Body of pancreas (tissue), 4 donors: ENCODE results near the gene IFT122. TPM values are rescaled to one million over a fixed set of nuclear protein-coding genes. Genes with fewer than 3 reads are reported as not detected.

Experiments used
- ATAC-seq: fragments of 150-250 bp; one replicate; pipeline ENCODE4 v1.9.1; 2016
- DNase-seq, 4 donors: peaks; one replicate each; pipeline ENCODE4 v3.0.0-alpha.2; 2019
- H3K27ac ChIP-seq, 4 donors: fragments of 200-600 bp; sonication (generic); 1 replicate in 3 of 4; 2 replicates in 1 of 4; pipeline versions ENCODE4 v1.5.1 to v1.6.1; 2016 to 2019; ENCODE audit warnings: mild to moderate bottlenecking in 1 of 4, mixed read lengths in 1 of 4, moderate library complexity in 1 of 4
- H3K27me3 ChIP-seq, 2 donors: fragments of 200-600 bp; sonication (generic); one replicate each; pipeline ENCODE4 v1.6.0; 2016; ENCODE audit warnings: mild to moderate bottlenecking in 1 of 2
- H3K36me3 ChIP-seq, 2 donors: fragments of 200-600 bp; sonication (generic); replicated peaks in 1 of 2; 2 replicates each; pipeline ENCODE4 v1.5.1; 2016; ENCODE audit warnings: low read depth in 2 of 2; ENCODE audit not compliant: insufficient read depth in 1 of 2
- H3K4me1 ChIP-seq: fragments of 200-600 bp; sonication (generic); one replicate; pipeline ENCODE4 v1.6.0; 2016
- H3K4me3 ChIP-seq, 2 donors: fragments of 200-600 bp; sonication (generic); 1 replicate in 1 of 2; 2 replicates in 1 of 2; pipeline ENCODE4 v1.5.1; 2016 to 2019
- H3K9me3 ChIP-seq, 3 donors: fragments of 200-600 bp; sonication (generic); 1 replicate in 2 of 3; 2 replicates in 1 of 3; pipeline ENCODE4 v1.5.1; 2016
- POLR2A ChIP-seq, 3 donors: fragments of 450-650 bp; IDR thresholded peaks; one replicate each; pipeline ENCODE4 v1.6.1; 2016; ENCODE audit warnings: antibody characterized with exemption in 3 of 3, mild to moderate bottlenecking in 2 of 3
- WGBS, 2 donors: methylation state at CpG; one replicate each; pipeline ENCODE4 v1.1.5; 2017; 5-methylcytosine and 5-hydroxymethylcytosine counted together
- intact Hi-C: fragments of 100-400 bp; cut with DNase I; formaldehyde crosslinking; loops from one replicate; pipeline ENCODE4 v1.15.1; 2023
- total RNA-seq, 2 donors: library from RNA; depleted of rRNA; stranded (reverse); fragments of >200 nt; gene quantifications; one replicate each; pipeline ENCODE4 v1.1.0, GENCODE V29; 2016
- TF ChIP-seq, protein P1 (sequence below), 7 experiments: fragments of 450-650 bp in 4 of 7; fragments of 200-600 bp in 3 of 7; sonication (generic) in 3 of 7; IDR thresholded peaks; one replicate each; pipeline ENCODE4 v1.5.1; 2016 to 2019; ENCODE audit warnings: antibody characterized with exemption in 7 of 7

Gene IFT122
- total RNA-seq, 2 donors from 2014 or later = 10.5 to 34.8 TPM

DNA sequence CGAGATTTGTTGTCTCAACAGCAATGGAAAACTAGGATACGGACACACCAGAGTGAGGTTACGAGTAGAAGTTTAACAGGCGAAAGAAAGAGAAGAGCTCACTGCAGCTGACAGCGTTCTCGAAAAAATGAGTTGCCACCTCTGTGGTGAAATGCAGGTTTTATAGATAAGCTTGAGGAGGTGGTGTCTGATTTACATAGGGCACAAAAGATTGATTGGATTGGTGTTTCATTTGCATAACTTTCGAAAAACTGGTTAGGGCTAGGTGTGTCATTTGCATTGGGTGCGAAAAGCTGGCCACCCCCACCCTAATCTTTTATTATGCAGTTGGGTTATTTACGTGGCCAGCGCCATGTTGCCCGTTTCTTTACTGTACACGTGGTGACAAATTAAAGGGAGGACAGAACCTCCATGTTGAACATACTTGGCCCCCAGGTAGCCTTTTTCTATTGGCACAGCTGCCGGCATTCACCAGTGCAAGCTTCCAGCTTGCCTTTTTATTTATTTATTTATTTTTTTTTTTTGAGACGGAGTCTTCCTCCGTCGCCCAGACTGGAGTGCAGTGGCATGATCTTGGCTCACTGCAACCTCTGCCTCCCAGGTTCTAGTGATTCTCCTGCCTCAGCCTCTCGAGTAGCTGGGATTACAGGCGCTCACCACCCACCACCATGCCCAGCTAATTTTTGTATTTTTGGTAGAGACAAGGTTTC is 8.3 kb downstream of the IFT122 start:
- intact Hi-C loops = no loop called here
- peak; percentile 73 for ATAC-seq
- Histone ChIP-seq H3K27me3 (no peaks in the 10 kb centered on the region), H3K27ac (peak overlapping the region; percentile 40 to 93 (median 84)), H3K4me3 (no peak overlapping the region), H3K9me3 (no peaks in the 10 kb centered on the region), H3K4me1 (peaks cover 76% of the 10 kb centered on the region), H3K36me3 (no peaks in the 10 kb centered on the region)
- TF ChIP-seq, protein P1, sequence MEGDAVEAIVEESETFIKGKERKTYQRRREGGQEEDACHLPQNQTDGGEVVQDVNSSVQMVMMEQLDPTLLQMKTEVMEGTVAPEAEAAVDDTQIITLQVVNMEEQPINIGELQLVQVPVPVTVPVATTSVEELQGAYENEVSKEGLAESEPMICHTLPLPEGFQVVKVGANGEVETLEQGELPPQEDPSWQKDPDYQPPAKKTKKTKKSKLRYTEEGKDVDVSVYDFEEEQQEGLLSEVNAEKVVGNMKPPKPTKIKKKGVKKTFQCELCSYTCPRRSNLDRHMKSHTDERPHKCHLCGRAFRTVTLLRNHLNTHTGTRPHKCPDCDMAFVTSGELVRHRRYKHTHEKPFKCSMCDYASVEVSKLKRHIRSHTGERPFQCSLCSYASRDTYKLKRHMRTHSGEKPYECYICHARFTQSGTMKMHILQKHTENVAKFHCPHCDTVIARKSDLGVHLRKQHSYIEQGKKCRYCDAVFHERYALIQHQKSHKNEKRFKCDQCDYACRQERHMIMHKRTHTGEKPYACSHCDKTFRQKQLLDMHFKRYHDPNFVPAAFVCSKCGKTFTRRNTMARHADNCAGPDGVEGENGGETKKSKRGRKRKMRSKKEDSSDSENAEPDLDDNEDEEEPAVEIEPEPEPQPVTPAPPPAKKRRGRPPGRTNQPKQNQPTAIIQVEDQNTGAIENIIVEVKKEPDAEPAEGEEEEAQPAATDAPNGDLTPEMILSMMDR (IDR thresholded peaks at IDR 0.05) = no peak
- TF ChIP-seq POLR2A (IDR thresholded peaks at IDR 0.05) = peak; percentile 65 to 95 (median 95)
- peak; percentile 70 to 88 (median 83) for DNase-seq
- WGBS, 2 donors = 32 to 40% methylated on average over 18 of the region's 18 CpGs

DNA sequence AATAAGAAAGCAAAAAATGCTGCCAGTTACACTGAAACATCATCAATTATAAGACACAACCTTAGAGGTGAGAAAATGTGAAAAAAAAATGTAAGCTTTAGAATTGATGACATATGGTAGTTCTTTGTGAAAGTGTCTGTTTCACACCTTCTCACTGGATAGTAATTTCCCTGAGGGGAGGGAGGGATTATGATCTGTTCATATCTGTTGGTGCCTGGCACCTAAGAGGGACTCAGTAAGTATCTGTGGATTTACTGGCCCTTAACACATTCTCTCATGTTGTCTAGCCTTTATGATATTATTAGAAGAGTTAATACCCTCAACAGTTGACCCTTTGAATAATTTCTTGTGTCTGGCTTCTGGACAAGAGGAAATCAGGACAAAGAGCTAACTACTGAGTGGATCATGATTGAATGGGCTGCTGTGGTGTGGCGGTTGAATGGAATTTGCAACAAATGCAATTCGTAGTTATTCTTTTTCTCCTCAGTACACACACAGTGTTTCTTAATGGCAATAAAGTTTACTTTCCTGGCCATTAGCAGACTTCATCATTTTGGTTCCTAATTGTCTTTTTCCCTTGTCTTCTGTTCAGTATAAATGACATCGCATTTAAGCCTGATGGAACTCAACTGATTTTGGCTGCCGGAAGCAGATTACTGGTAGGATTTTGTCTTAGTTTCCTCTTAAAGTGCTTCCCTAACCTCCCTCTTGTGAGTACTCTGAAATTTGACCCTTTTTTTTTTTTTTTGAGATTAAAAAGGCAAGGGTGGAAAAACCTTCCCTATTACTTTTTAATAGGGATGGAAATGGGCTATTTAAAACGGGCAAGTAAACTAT is 9.5 kb downstream of the IFT122 start:
- H3K27me3 ChIP-seq = no peaks in the 10 kb centered on the region
- intact Hi-C loops = no loop called here
- ATAC-seq (no peak), DNase-seq (no peak)
- H3K27ac ChIP-seq = peak overlapping the region in 3 of 4 donors; percentile 80 to 93 (median 89)
- whole genome bisulfite sequencing, 2 donors = 49 to 56% methylated on average over 5 of the region's 5 CpGs
- no peaks in the 10 kb centered on the region for H3K36me3 ChIP-seq
- TF ChIP-seq, protein P1 (IDR thresholded peaks at IDR 0.05) = no peak
- no peak for TF ChIP-seq POLR2A (IDR thresholded peaks at IDR 0.05)
- H3K4me3 ChIP-seq = no peak overlapping the region
- no peaks in the 10 kb centered on the region for H3K9me3 ChIP-seq
- H3K4me1 ChIP-seq = peaks cover 76% of the 10 kb centered on the region

DNA sequence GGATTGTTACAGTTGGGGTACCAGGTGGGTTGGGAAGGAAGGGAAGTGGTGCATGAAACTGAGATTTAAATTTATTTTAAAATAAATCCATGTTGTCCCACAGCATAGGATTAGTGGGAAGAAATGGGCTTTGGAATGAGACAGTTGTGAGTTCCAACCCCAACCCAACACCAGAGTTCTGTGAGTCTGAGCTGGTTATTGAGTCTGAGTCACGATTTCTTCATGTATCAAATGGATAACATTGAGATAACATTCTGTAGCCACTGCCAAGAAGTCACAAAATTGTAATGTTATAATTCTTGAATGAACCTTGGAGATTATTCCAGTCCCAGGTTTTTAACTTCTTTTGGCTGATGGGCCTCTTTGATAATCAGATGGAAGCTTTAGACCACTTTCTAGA is 13.7 kb downstream of the IFT122 start:
- peak; percentile 53 for ATAC-seq
- no peak for TF ChIP-seq POLR2A (IDR thresholded peaks at IDR 0.05)
- TF ChIP-seq, protein P1 (IDR thresholded peaks at IDR 0.05) = no peak
- Histone ChIP-seq H3K27me3 (no peaks in the 10 kb centered on the region), H3K4me1 (peaks cover 37% of the 10 kb centered on the region), H3K36me3 (peaks cover 0 to 3% of the 10 kb centered on the region in 2 donors), H3K9me3 (no peaks in the 10 kb centered on the region), H3K27ac (peak overlapping the region in 2 of 4 donors; percentile 6 to 42), H3K4me3 (no peak overlapping the region)
- 33 to 38% methylated on average over 1 of the region's 1 CpG for WGBS, 2 donors
- intact Hi-C loops = no loop called here
- DNase-seq = no peak

DNA sequence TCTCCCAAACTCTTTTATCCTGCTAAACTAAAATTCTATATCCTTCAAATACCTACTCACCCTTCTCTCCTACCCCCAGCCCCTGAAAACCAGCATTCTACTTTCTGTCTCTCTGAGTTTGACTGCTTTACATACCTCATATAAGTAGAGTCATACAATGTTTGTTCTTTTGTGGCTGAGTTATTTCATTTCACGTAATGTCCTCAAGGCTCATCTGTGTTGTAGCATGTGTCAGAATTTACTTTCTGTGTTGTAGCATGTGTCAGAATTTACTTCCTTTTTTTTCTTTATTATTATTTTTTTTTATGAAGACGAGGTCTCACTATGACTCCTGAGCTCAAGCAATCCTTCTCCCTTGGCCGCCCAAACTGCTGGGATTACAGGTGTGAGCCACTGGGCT is 20.1 kb downstream of the IFT122 start:
- Histone ChIP-seq H3K4me3 (no peak overlapping the region), H3K9me3 (no peaks in the 10 kb centered on the region), H3K4me1 (no peaks in the 10 kb centered on the region), H3K27me3 (no peaks in the 10 kb centered on the region), H3K36me3 (peaks cover 0 to 2% of the 10 kb centered on the region in 2 donors), H3K27ac (no peak overlapping the region)
- intact Hi-C loops = no loop called here
- TF ChIP-seq, protein P1 (IDR thresholded peaks at IDR 0.05) = no peak
- TF ChIP-seq POLR2A (IDR thresholded peaks at IDR 0.05) = no peak
- DNase-seq = no peak
- WGBS, 2 donors = 89 to 95% methylated on average over 3 of the region's 3 CpGs
- no peak for ATAC-seq
